GM12873 (cell line): Measurements from ENCODE around the gene NDNF.

Experiments used
- TF ChIP-seq, protein P1 (sequence below): IDR thresholded peaks from 2 replicates; pipeline ENCODE4 v1.5.1; 2012; ENCODE audit warnings: low read depth, mild to moderate bottlenecking, moderate library complexity, low read length, control low read depth; ENCODE audit not compliant: insufficient read depth; ENCODE audit errors: missing control alignments

Gene NDNF

DNA sequence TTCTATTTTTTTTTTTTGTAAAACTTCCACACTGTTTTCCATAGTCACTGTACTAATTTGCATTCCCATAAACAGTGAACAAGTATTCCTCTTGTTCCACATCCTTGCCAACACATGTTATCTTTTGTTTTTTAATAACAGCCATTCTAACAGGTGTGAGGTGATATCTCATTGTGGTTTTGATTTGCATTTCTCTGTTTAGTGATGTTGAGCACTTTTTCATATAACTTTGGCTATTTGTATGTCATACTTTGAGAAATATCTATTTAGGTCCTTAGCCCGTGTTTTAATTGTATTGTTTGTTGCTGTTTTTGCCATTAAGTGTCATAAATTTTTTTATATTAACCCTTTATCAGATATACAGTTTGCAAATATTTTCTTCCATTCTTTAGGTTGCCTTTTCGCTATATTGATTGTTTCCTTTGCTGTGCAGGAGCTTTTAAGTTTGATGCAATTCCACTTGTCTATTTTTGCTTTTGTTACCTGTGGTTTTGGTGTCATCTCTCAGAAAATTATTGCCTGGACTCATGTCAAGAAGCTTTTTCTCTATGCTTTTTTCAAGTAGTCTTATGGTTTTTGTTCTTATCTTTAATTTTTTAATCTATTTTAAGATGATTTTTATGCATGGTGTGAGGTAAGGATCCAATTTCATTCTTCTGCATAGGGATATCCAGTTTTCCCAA lies 27.9 kb upstream of the NDNF start:
- TF ChIP-seq, protein P1, sequence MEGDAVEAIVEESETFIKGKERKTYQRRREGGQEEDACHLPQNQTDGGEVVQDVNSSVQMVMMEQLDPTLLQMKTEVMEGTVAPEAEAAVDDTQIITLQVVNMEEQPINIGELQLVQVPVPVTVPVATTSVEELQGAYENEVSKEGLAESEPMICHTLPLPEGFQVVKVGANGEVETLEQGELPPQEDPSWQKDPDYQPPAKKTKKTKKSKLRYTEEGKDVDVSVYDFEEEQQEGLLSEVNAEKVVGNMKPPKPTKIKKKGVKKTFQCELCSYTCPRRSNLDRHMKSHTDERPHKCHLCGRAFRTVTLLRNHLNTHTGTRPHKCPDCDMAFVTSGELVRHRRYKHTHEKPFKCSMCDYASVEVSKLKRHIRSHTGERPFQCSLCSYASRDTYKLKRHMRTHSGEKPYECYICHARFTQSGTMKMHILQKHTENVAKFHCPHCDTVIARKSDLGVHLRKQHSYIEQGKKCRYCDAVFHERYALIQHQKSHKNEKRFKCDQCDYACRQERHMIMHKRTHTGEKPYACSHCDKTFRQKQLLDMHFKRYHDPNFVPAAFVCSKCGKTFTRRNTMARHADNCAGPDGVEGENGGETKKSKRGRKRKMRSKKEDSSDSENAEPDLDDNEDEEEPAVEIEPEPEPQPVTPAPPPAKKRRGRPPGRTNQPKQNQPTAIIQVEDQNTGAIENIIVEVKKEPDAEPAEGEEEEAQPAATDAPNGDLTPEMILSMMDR, result no peak

DNA sequence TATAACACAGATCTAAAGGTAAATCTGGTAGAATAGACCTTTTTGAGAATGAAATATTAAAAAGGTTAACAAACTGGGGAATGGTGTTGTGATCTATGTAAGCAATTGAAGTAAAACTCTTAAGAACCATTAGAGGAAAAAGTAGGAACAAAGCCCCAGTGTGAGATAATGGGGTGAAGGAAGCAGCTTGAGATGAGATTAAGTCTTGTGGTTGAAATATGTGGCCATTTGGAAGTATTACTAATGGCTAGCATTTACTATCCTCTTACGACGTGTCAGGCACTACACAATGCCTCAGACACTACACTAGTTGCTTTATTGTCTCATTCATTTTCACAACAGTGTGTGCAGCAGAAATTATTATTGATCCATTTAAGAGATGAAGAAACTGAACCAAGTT lies 25.9 kb upstream of the NDNF start:
- TF ChIP-seq, protein P1, result no peak

DNA sequence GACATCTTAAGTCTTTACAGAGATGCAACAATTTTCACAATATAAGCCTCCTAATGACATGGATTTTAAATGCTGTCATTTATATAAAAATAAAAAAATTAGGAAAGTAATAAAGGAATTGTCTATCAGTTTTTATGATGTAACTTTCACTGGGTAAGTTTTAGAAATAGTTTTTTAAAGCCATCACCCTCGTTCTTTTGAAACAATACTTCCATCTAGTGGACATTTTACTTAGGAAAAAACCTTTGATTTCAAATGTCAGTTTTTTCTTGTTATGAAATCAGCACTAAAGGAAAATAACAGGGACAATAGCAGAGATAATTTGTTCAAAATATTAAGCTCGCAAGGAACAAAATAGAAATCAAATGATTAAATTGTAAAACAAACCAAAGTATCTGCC lies 24.3 kb upstream of the NDNF start:
- TF ChIP-seq, protein P1, result peak; percentile 29

DNA sequence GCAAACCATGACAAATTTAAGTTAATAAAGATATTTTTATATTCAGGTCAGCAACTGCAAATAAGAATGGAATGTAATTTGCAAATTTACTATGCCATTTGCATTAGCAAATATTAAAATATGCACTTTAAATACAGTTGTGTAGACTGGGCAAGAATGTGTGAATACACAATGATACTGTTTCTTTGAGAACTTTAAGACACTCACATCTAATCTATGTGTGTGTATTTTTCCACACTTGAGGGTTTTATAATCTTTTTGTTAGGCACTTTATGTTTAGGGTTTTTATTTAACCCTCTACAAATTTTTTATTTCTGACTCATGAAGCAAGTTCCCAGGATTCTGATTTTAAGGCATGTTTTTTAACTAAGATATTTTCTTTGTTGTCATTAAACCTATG lies 23.9 kb upstream of the NDNF start:
- TF ChIP-seq, protein P1, result no peak

DNA sequence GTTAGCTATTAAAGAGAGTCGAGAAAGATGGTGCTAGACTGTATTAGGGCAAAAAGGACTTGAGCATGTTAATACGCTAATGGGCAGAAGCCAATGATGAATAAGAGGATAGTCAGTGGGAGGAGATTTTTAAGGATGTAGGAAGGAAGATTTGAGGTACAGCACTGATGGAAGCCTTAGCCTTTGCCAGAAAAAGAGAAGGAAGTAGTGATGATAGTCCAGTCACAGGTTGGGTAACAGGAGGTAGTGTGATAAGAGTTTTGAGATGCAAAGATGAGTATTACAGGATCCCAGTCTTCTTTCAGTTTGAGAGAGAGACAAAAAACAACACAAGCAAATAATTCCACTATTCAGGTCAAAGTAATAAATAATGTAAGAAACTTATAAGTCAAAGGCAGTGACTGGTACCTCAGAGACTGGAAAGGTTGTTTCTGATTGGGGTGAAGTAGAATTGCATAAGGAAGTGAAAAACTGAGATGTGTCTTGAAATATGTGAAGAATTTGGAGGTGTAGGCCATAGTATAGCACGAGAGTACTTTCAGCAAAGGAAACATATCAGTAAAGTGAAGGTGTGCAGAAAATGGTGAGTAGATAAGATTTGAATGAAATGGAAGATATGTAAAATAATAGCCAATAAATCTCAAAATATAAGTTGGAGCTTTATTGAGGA lies 22.1 kb upstream of the NDNF start:
- TF ChIP-seq, protein P1, result no peak

DNA sequence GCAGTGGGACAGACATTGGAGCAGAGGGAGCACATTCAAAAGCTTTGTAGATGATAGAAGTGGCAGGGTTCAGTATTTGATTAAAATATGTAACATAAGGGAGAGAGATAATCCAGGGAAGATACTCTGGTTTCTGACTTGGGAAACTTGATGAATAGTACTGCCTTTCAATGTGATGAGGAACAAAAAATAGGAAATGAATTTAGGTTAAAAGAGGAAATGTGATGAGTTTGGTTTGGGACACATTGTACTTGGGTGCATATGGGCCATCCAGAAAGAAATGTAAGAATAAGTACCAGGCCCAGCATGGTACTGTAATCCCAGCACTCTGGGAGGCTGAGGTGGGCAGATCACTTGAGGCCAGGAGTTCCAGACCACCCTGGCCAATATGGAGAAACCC lies 20.9 kb upstream of the NDNF start:
- TF ChIP-seq, protein P1, result no peak

DNA sequence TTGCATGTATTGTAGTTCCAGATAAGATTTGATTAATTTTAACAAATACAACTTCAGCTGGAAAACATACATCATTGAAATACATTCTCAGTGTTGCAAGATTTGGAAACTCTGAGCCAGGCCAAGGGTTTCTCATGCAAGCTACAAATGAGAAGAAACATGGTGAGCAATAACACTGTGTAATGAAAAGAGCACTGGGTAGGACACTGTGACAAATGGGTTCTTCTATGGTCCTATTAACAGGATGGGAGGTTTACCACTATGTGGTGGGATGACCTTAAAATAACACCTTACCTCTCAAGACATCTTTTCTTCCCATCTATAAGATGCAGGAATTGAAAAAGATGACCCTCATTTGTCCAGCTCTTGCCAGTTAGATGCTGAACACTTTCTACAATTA lies 19.6 kb upstream of the NDNF start:
- TF ChIP-seq, protein P1, result no peak
